ENCODE data around the gene GPBP1. TPM values are rescaled to one million over a fixed set of nuclear protein-coding genes. Genes with fewer than 3 reads are reported as not detected.
"Not testable (repeated sequence)": the region's sequence is repeated elsewhere in the genome, so short reads cannot be mapped to it uniquely, and the experiment has no call there.

The GPBP1 gene
- polyA plus RNA-seq, 1 donor from 2014 or later = 149 TPM

DNA sequence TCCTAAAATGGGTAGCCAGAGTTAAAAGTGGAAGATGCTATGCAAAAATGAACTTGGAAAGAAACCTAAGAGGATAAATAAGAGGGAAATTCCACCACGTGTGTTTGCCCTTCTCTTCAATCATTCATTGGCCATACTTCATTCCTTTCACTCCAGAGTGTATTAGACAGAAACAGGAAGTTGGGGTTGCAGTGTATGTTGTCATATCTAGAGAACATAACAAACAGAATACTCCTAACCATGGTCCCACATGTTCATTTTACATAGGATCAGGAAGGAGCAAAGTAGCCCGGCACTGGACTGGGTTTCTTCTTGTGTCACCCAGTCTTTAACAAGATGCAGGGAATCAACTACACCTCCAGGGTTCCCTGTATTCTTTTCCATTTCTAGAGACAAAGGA lies 7.6 kb upstream of the GPBP1 start:
- Histone ChIP-seq H3K79me2 (replicated peaks; ENCODE audit: insufficient read depth, low read length) (no peaks in the 10 kb centered on the region), H4K20me1 (ENCODE audit: insufficient read depth) (no peaks in the 10 kb centered on the region), H3K9ac (ENCODE audit: low read length) (no peak overlapping the region), H3K36me3 (ENCODE audit: insufficient read depth, low read length) (no peaks in the 10 kb centered on the region), H2AFZ (ENCODE audit: low read depth, low read length) (no peak overlapping the region), H3K27ac (ENCODE audit: low read length) (no peak overlapping the region), H3K27me3 (ENCODE audit: insufficient read depth, low read depth, low read length) (no peaks in the 10 kb centered on the region), H3K4me3 (ENCODE audit: low read length) (no peak overlapping the region), H3K4me2 (ENCODE audit: low read length) (no peak overlapping the region), H3K9me2 (ENCODE audit: insufficient read depth, low read length) (no peaks in the 10 kb centered on the region), H3K9me3 (ENCODE audit: low read length) (no peaks in the 10 kb centered on the region), H3F3A (ENCODE audit: insufficient read depth, low read length, poor library complexity, severe bottlenecking) (no peaks in the 10 kb centered on the region)
- no peak for TF ChIP-seq RAD21 (conservative IDR thresholded peaks at IDR 0.05)
- TF ChIP-seq EP300 (conservative IDR thresholded peaks at IDR 0.05; ENCODE audit: poor library complexity, severe bottlenecking) = no peak
- no peak for TF ChIP-seq TAF1 (IDR thresholded peaks at IDR 0.05; ENCODE audit: low read depth)

- no peak overlapping the region for H3K27ac ChIP-seq (ENCODE audit: low read length)
- no peak overlapping the region for H2AFZ ChIP-seq (ENCODE audit: low read depth, low read length)
- H3K9ac ChIP-seq (ENCODE audit: low read length) = no peak overlapping the region
- no peaks in the 10 kb centered on the region for H3K79me2 ChIP-seq (replicated peaks; ENCODE audit: insufficient read depth, low read length)
- no peaks in the 10 kb centered on the region for H3K27me3 ChIP-seq (ENCODE audit: insufficient read depth, low read depth, low read length)
- H3F3A ChIP-seq (ENCODE audit: insufficient read depth, low read length, poor library complexity, severe bottlenecking) = no peaks in the 10 kb centered on the region
- no peaks in the 10 kb centered on the region for H3K9me2 ChIP-seq (ENCODE audit: insufficient read depth, low read length)
- no peaks in the 10 kb centered on the region for H3K36me3 ChIP-seq (ENCODE audit: insufficient read depth, low read length)
- H3K4me2 ChIP-seq (ENCODE audit: low read length) = no peak overlapping the region
- no peak for TF ChIP-seq RAD21 (conservative IDR thresholded peaks at IDR 0.05)
- TF ChIP-seq, protein P1, sequence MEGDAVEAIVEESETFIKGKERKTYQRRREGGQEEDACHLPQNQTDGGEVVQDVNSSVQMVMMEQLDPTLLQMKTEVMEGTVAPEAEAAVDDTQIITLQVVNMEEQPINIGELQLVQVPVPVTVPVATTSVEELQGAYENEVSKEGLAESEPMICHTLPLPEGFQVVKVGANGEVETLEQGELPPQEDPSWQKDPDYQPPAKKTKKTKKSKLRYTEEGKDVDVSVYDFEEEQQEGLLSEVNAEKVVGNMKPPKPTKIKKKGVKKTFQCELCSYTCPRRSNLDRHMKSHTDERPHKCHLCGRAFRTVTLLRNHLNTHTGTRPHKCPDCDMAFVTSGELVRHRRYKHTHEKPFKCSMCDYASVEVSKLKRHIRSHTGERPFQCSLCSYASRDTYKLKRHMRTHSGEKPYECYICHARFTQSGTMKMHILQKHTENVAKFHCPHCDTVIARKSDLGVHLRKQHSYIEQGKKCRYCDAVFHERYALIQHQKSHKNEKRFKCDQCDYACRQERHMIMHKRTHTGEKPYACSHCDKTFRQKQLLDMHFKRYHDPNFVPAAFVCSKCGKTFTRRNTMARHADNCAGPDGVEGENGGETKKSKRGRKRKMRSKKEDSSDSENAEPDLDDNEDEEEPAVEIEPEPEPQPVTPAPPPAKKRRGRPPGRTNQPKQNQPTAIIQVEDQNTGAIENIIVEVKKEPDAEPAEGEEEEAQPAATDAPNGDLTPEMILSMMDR (IDR thresholded peaks at IDR 0.05; ENCODE audit: poor library complexity, severe bottlenecking) = no peak
- TF ChIP-seq SMC3 (conservative IDR thresholded peaks at IDR 0.05; ENCODE audit: poor library complexity) = no peak
- no peak overlapping the region for H3K4me3 ChIP-seq (ENCODE audit: low read length)
- H4K20me1 ChIP-seq (ENCODE audit: insufficient read depth) = no peaks in the 10 kb centered on the region
- no peaks in the 10 kb centered on the region for H3K9me3 ChIP-seq (ENCODE audit: low read length)
Observed at GRCh38 chr5:57167201-57167600, 6.7 kb upstream of the GPBP1 start.

- not testable (repeated sequence) for H3F3A ChIP-seq (ENCODE audit: insufficient read depth, low read length, poor library complexity, severe bottlenecking); H3K79me2 ChIP-seq (replicated peaks; ENCODE audit: insufficient read depth, low read length); H4K20me1 ChIP-seq (ENCODE audit: insufficient read depth); H3K27me3 ChIP-seq (ENCODE audit: insufficient read depth, low read depth, low read length); H3K27ac ChIP-seq (ENCODE audit: low read length); H3K9me3 ChIP-seq (ENCODE audit: low read length); H3K9ac ChIP-seq (ENCODE audit: low read length); H3K36me3 ChIP-seq (ENCODE audit: insufficient read depth, low read length); H3K4me2 ChIP-seq (ENCODE audit: low read length); H3K9me2 ChIP-seq (ENCODE audit: insufficient read depth, low read length); H2AFZ ChIP-seq (ENCODE audit: low read depth, low read length); H3K4me3 ChIP-seq (ENCODE audit: low read length)
Observed at GRCh38 chr5:57170116-57170515, 3.7 kb upstream of the GPBP1 start.

- H3K27me3 ChIP-seq (ENCODE audit: insufficient read depth, low read depth, low read length) = no peaks in the 10 kb centered on the region
- no peaks in the 10 kb centered on the region for H3K9me2 ChIP-seq (ENCODE audit: insufficient read depth, low read length)
- H3F3A ChIP-seq (ENCODE audit: insufficient read depth, low read length, poor library complexity, severe bottlenecking) = peaks cover 6% of the 10 kb centered on the region
- no peaks in the 10 kb centered on the region for H3K9me3 ChIP-seq (ENCODE audit: low read length)
- H3K79me2 ChIP-seq (replicated peaks; ENCODE audit: insufficient read depth, low read length) = peaks cover 26% of the 10 kb centered on the region
- H3K36me3 ChIP-seq (ENCODE audit: insufficient read depth, low read length) = no peaks in the 10 kb centered on the region
- peak overlapping the region; percentile 99 for H3K9ac ChIP-seq (ENCODE audit: low read length)
- H2AFZ ChIP-seq (ENCODE audit: low read depth, low read length) = peak overlapping the region; percentile 48
- no peak overlapping the region for H3K27ac ChIP-seq (ENCODE audit: low read length)
- peaks cover 16% of the 10 kb centered on the region for H4K20me1 ChIP-seq (ENCODE audit: insufficient read depth)
- H3K4me2 ChIP-seq (ENCODE audit: low read length) = peak overlapping the region; percentile 95
- peak overlapping the region; percentile 87 for H3K4me3 ChIP-seq (ENCODE audit: low read length)
- TF ChIP-seq EZH2 (IDR thresholded peaks at IDR 0.05; ENCODE audit: borderline replicate concordance, insufficient read depth, low read length, poor library complexity, severe bottlenecking) (no peak), SMC3 (conservative IDR thresholded peaks at IDR 0.05; ENCODE audit: poor library complexity) (no peak), POLR2AphosphoS5 (IDR thresholded peaks at IDR 0.05) (no peak), RAD21 (conservative IDR thresholded peaks at IDR 0.05) (no peak), REST (IDR thresholded peaks at IDR 0.05; ENCODE audit: borderline replicate concordance) (no peak), MXI1 (conservative IDR thresholded peaks at IDR 0.05; ENCODE audit: poor library complexity, severe bottlenecking) (no peak), EP300 (conservative IDR thresholded peaks at IDR 0.05; ENCODE audit: poor library complexity, severe bottlenecking) (no peak), TAF1 (IDR thresholded peaks at IDR 0.05; ENCODE audit: low read depth) (no peak)
- TF ChIP-seq, protein P1 (IDR thresholded peaks at IDR 0.05; ENCODE audit: poor library complexity, severe bottlenecking) = no peak
Observed at GRCh38 chr5:57171816-57172465, 1.9 kb upstream of the GPBP1 start.

All from neural cell (in vitro differentiated cells).